ENCODE data around the gene ZNF101. TPM values are rescaled to one million over a fixed set of nuclear protein-coding genes. Genes with fewer than 3 reads are reported as not detected.

ZNF101 gene
- total RNA-seq, 1 experiment from 2014 or later, result 14.5 TPM

DNA sequence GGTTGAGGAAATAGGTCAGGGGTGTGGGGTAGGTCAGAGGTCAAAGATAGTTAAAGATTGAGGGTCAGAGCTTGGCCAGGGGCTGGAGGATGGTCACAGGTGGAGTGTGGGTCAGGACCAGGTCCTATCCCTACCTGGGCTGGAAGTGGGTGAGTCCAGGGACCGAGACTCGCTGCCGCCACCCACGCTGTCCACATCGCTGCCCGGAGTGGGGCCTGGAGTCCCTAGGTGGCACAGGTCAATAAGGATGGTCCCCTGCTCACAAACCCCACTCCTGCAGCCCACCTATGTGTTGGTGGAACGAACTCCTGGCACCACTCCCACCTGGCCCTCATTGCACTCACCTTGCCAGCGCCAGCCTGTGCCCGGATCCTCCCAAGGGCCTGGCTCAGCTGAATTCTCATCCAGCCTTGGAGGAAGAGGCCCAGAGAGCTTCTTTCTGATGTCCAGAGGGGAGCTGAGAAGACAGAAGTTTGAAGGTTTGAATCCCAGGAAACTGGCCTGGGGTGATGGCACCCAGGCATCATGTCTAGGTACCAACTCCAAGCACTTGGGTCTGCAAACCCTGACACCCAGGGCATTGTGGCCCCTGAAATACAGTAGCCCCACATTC lies 32.0 kb upstream of the ZNF101 start:
- intact Hi-C loops (cut with micrococcal nuclease; ENCODE audit: unreplicated experiment), result no loop called here
- Histone ChIP-seq H3K4me1 (ENCODE audit: insufficient read depth, low read length, poor library complexity, severe bottlenecking) (no peaks in the 10 kb centered on the region), H3K36me3 (ENCODE audit: insufficient read depth, low read length, poor library complexity, severe bottlenecking) (no peaks in the 10 kb centered on the region), H3K9me3 (ENCODE audit: low read depth, low read length, poor library complexity, severe bottlenecking) (no peaks in the 10 kb centered on the region), H3K27ac (ENCODE audit: low read depth, low read length, poor library complexity, severe bottlenecking) (no peak overlapping the region), H3K27me3 (replicated peaks; ENCODE audit: insufficient read depth, low read depth, low read length, poor library complexity) (no peaks in the 10 kb centered on the region), H3K4me3 (ENCODE audit: low read depth, low read length, poor library complexity, severe bottlenecking) (no peak overlapping the region)
- ChIA-PET POLR2A (ENCODE audit: low non-redundant PET) (no interaction called here), CTCF (no interaction called here)
- no peak for DNase-seq (ENCODE audit: low spot score)
- BruUV-seq (replicated peaks), result no TSS peak
- no peak for TF ChIP-seq EZH2 (IDR thresholded peaks at IDR 0.05; ENCODE audit: borderline replicate concordance, low read depth, low read length, poor library complexity, severe bottlenecking)
- TF ChIP-seq, protein P1, sequence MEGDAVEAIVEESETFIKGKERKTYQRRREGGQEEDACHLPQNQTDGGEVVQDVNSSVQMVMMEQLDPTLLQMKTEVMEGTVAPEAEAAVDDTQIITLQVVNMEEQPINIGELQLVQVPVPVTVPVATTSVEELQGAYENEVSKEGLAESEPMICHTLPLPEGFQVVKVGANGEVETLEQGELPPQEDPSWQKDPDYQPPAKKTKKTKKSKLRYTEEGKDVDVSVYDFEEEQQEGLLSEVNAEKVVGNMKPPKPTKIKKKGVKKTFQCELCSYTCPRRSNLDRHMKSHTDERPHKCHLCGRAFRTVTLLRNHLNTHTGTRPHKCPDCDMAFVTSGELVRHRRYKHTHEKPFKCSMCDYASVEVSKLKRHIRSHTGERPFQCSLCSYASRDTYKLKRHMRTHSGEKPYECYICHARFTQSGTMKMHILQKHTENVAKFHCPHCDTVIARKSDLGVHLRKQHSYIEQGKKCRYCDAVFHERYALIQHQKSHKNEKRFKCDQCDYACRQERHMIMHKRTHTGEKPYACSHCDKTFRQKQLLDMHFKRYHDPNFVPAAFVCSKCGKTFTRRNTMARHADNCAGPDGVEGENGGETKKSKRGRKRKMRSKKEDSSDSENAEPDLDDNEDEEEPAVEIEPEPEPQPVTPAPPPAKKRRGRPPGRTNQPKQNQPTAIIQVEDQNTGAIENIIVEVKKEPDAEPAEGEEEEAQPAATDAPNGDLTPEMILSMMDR (conservative IDR thresholded peaks at IDR 0.05; ENCODE audit: low read depth, low read length), result no peak

DNA sequence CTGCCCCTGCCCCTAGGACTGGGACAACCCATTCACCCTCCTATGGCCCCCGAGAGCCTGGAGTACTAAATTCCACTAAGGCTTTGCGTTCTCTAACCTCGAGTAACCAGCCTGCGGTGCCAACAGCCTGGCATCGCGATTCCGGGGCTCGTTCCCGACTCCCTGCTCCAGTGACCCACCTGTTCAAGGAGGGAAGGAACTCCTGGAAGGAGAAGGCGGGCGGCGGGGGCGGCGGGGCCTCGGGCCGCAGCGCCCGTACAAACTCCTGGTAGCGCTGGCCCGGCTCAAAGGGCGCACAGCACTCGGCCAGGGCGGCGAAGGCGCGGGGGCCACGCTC lies 31.5 kb upstream of the ZNF101 start:
- no peaks in the 10 kb centered on the region for H3K4me1 ChIP-seq (ENCODE audit: insufficient read depth, low read length, poor library complexity, severe bottlenecking)
- DNase-seq (ENCODE audit: low spot score), result no peak
- no peak overlapping the region for H3K27ac ChIP-seq (ENCODE audit: low read depth, low read length, poor library complexity, severe bottlenecking)
- BruUV-seq (replicated peaks), result no TSS peak
- intact Hi-C loops (cut with micrococcal nuclease; ENCODE audit: unreplicated experiment), result no loop called here
- no peaks in the 10 kb centered on the region for H3K27me3 ChIP-seq (replicated peaks; ENCODE audit: insufficient read depth, low read depth, low read length, poor library complexity)
- ChIA-PET POLR2A (ENCODE audit: low non-redundant PET) (no interaction called here), CTCF (no interaction called here)
- no peaks in the 10 kb centered on the region for H3K9me3 ChIP-seq (ENCODE audit: low read depth, low read length, poor library complexity, severe bottlenecking)
- no peak overlapping the region for H3K4me3 ChIP-seq (ENCODE audit: low read depth, low read length, poor library complexity, severe bottlenecking)
- no peaks in the 10 kb centered on the region for H3K36me3 ChIP-seq (ENCODE audit: insufficient read depth, low read length, poor library complexity, severe bottlenecking)
- TF ChIP-seq, protein P1 (conservative IDR thresholded peaks at IDR 0.05; ENCODE audit: low read depth, low read length), result no peak
- TF ChIP-seq EZH2 (IDR thresholded peaks at IDR 0.05; ENCODE audit: borderline replicate concordance, low read depth, low read length, poor library complexity, severe bottlenecking), result no peak

DNA sequence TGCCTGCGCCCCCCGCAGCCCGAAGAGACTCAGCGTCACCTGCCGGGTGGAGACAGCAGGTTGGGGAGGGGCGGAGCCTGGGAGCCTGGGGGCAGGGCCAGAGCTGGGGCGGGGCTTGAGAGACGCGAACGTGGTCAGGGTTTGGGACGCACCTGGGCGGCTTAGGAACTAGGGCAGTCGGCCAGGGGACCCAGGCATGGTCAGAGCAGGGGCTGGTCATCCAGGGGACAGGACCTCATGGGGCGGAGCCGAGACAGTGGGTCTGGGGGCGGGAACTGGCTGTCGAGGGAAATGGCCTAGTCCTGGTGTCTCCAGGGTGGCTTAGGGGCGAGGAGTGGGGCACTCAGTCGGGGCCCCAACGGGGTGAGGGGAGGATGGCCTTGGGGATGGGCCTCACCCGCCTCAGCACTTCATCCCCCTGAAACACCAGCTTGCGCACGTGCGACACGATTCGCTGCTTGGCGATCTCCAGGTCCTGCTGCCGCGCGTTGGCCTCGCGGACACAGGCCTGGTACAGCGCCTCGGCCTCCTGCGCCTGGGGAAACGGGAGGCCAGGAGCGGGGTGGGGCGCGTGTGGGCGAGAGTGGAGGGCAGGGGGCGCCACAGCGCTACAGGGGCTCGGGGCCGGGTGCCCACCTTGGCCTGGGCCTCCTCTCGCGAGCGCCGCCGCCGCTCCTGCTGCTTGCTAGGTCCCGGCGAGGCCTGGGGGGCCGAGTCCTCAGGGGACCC lies 31.0 kb upstream of the ZNF101 start:
- H3K27ac ChIP-seq (ENCODE audit: low read depth, low read length, poor library complexity, severe bottlenecking), result no peak overlapping the region
- no peak for TF ChIP-seq EZH2 (IDR thresholded peaks at IDR 0.05; ENCODE audit: borderline replicate concordance, low read depth, low read length, poor library complexity, severe bottlenecking)
- TF ChIP-seq, protein P1 (conservative IDR thresholded peaks at IDR 0.05; ENCODE audit: low read depth, low read length), result no peak
- intact Hi-C loops (cut with micrococcal nuclease; ENCODE audit: unreplicated experiment), result no loop called here
- no peak overlapping the region for H3K4me3 ChIP-seq (ENCODE audit: low read depth, low read length, poor library complexity, severe bottlenecking)
- ChIA-PET POLR2A (ENCODE audit: low non-redundant PET) (no interaction called here), CTCF (no interaction called here)
- no peak for DNase-seq (ENCODE audit: low spot score)
- no peaks in the 10 kb centered on the region for H3K36me3 ChIP-seq (ENCODE audit: insufficient read depth, low read length, poor library complexity, severe bottlenecking)
- H3K9me3 ChIP-seq (ENCODE audit: low read depth, low read length, poor library complexity, severe bottlenecking), result no peaks in the 10 kb centered on the region
- H3K4me1 ChIP-seq (ENCODE audit: insufficient read depth, low read length, poor library complexity, severe bottlenecking), result no peaks in the 10 kb centered on the region
- BruUV-seq (replicated peaks), result no TSS peak
- H3K27me3 ChIP-seq (replicated peaks; ENCODE audit: insufficient read depth, low read depth, low read length, poor library complexity), result no peaks in the 10 kb centered on the region

All from A673 (cell line).